Measurements from ENCODE around the gene KCNB1. TPM values are rescaled to one million over a fixed set of nuclear protein-coding genes. Genes with fewer than 3 reads are reported as not detected.

KCNB1 gene
- total and polyA plus RNA-seq, 2 donors (not counting 1 experiment from before 2014, with no cell fraction given): under 0.01 to 0.07 TPM

- Histone ChIP-seq H3K4me2 (ENCODE audit: extremely low read depth, insufficient read depth, low read length) (no peak overlapping the region), H3K9ac (ENCODE audit: insufficient read depth, low read length) (no peak overlapping the region), H3K36me3 (ENCODE audit: control insufficient read depth, insufficient read depth, low read length) (no peaks in the 10 kb centered on the region), H4K20me1 (ENCODE audit: control insufficient read depth, extremely low read depth, insufficient read depth, low read length) (no peaks in the 10 kb centered on the region), H2AFZ (ENCODE audit: low read length) (no peak overlapping the region), H3K27ac (ENCODE audit: insufficient read depth, low read length) (no peak overlapping the region), H3K27me3 (ENCODE audit: control insufficient read depth, insufficient read depth, low read length) (peaks cover 19% of the 10 kb centered on the region), H3K9me3 (ENCODE audit: control insufficient read depth, insufficient read depth, low read depth, low read length) (no peaks in the 10 kb centered on the region), H3K79me2 (ENCODE audit: control insufficient read depth, insufficient read depth, low read length) (no peaks in the 10 kb centered on the region), H3K4me3 (replicated peaks in 1 of 4; ENCODE audit: control extremely low read depth in 1 of 4, insufficient read depth in 1 of 4, low read depth in 3 of 4, low read length in 4 of 4) (no peak overlapping the region), H3K4me1 (ENCODE audit: control insufficient read depth, extremely low read depth, insufficient read depth, low read length) (no peaks in the 10 kb centered on the region)
- DNase-seq (ENCODE audit: low read depth in 2 of 2): no peak
- no peak for TF ChIP-seq EZH2 (IDR thresholded peaks at IDR 0.05; ENCODE audit: low read length, missing control alignments)
- TF ChIP-seq, protein P1, sequence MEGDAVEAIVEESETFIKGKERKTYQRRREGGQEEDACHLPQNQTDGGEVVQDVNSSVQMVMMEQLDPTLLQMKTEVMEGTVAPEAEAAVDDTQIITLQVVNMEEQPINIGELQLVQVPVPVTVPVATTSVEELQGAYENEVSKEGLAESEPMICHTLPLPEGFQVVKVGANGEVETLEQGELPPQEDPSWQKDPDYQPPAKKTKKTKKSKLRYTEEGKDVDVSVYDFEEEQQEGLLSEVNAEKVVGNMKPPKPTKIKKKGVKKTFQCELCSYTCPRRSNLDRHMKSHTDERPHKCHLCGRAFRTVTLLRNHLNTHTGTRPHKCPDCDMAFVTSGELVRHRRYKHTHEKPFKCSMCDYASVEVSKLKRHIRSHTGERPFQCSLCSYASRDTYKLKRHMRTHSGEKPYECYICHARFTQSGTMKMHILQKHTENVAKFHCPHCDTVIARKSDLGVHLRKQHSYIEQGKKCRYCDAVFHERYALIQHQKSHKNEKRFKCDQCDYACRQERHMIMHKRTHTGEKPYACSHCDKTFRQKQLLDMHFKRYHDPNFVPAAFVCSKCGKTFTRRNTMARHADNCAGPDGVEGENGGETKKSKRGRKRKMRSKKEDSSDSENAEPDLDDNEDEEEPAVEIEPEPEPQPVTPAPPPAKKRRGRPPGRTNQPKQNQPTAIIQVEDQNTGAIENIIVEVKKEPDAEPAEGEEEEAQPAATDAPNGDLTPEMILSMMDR (conservative IDR thresholded peaks at IDR 0.05 in 1 of 2, IDR thresholded peaks at IDR 0.05 in 1 of 2; ENCODE audit: low read depth in 1 of 2, low read length in 2 of 2): no peak
Measured at GRCh38 chr20:49392745-49393144, 89.7 kb downstream of the KCNB1 start.

DNA sequence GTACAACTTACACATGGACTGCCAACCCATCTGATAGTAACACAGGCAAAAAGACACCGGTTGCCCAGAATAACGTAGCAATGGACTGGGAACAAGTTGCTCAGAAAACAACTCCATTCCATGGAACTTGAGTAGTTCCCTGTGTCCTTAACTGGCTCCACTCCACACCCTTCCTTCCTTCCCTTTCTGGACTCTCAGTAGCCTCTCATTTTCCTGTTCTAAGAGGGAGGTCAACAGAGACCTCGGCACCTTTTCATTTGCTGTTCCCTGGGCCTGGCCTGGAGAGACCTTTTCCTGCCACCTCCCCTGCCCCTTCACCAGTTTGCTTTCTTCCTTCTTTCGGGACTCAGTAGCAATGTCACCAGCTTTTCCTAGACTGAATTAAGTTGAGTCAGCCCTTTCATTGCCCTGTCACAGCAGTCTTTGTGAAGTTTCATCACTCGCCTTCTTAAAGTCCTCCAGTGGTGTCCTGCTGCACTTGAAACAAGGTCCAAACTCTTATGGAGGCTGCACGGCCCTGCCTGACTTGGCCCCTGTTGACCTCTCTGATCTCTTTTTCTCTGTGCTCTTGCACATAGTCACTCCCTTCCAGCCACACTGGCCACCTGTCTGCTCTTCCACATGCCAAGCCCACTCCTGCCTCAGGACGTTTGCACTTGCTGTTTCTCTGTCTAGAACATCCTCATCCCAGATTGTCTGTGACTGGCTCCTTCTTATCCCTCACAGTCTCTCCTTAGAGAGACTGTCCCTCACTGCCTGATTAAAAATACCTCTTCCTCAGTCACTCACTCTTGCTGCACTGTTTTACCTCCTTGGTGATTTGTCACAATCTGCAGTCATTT lies 90.8 kb downstream of the KCNB1 start:
- Histone ChIP-seq H4K20me1 (ENCODE audit: control insufficient read depth, extremely low read depth, insufficient read depth, low read length) (no peaks in the 10 kb centered on the region), H3K27ac (ENCODE audit: insufficient read depth, low read length) (no peak overlapping the region), H3K9me3 (ENCODE audit: control insufficient read depth, insufficient read depth, low read depth, low read length) (no peaks in the 10 kb centered on the region), H3K9ac (ENCODE audit: insufficient read depth, low read length) (no peak overlapping the region), H3K4me3 (replicated peaks in 1 of 4; ENCODE audit: control extremely low read depth in 1 of 4, insufficient read depth in 1 of 4, low read depth in 3 of 4, low read length in 4 of 4) (no peak overlapping the region), H3K79me2 (ENCODE audit: control insufficient read depth, insufficient read depth, low read length) (no peaks in the 10 kb centered on the region), H3K4me1 (ENCODE audit: control insufficient read depth, extremely low read depth, insufficient read depth, low read length) (no peaks in the 10 kb centered on the region), H3K4me2 (ENCODE audit: extremely low read depth, insufficient read depth, low read length) (no peak overlapping the region), H2AFZ (ENCODE audit: low read length) (no peak overlapping the region), H3K36me3 (ENCODE audit: control insufficient read depth, insufficient read depth, low read length) (no peaks in the 10 kb centered on the region), H3K27me3 (ENCODE audit: control insufficient read depth, insufficient read depth, low read length) (peaks cover 19% of the 10 kb centered on the region)
- no peak for DNase-seq (ENCODE audit: low read depth in 2 of 2)
- TF ChIP-seq, protein P1 (conservative IDR thresholded peaks at IDR 0.05 in 1 of 2, IDR thresholded peaks at IDR 0.05 in 1 of 2; ENCODE audit: low read depth in 1 of 2, low read length in 2 of 2): no peak
- no peak for TF ChIP-seq EZH2 (IDR thresholded peaks at IDR 0.05; ENCODE audit: low read length, missing control alignments)

DNA sequence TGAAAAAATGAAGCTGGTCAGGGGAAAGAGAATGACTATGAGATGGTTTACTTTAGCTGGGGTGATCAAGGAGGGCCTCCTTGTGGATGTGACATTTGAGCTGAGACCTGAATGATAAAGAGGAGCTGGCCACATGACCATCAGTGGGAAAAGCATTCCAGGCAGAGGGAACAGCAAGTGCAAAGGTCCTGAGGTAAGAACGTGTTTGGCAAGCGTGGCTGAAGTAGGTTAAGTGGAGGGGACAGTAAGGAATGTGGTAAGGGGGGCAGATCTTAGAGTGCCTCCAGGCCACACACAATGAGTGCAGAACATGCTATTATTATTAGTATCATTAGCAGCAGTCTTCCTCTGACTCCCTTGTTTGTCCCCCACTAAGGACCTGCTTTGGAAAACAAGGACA lies 92.6 kb downstream of the KCNB1 start:
- no peaks in the 10 kb centered on the region for H4K20me1 ChIP-seq (ENCODE audit: control insufficient read depth, extremely low read depth, insufficient read depth, low read length)
- DNase-seq (ENCODE audit: low read depth in 2 of 2): no peak
- H3K9me3 ChIP-seq (ENCODE audit: control insufficient read depth, insufficient read depth, low read depth, low read length): no peaks in the 10 kb centered on the region
- H3K4me1 ChIP-seq (ENCODE audit: control insufficient read depth, extremely low read depth, insufficient read depth, low read length): no peaks in the 10 kb centered on the region
- H3K27me3 ChIP-seq (ENCODE audit: control insufficient read depth, insufficient read depth, low read length): peaks cover 17% of the 10 kb centered on the region
- no peak overlapping the region for H3K4me3 ChIP-seq (replicated peaks in 1 of 4; ENCODE audit: control extremely low read depth in 1 of 4, insufficient read depth in 1 of 4, low read depth in 3 of 4, low read length in 4 of 4)
- H3K79me2 ChIP-seq (ENCODE audit: control insufficient read depth, insufficient read depth, low read length): no peaks in the 10 kb centered on the region
- TF ChIP-seq, protein P1 (conservative IDR thresholded peaks at IDR 0.05 in 1 of 2, IDR thresholded peaks at IDR 0.05 in 1 of 2; ENCODE audit: low read depth in 1 of 2, low read length in 2 of 2): no peak
- TF ChIP-seq EZH2 (IDR thresholded peaks at IDR 0.05; ENCODE audit: low read length, missing control alignments): no peak
- H3K4me2 ChIP-seq (ENCODE audit: extremely low read depth, insufficient read depth, low read length): no peak overlapping the region
- H3K36me3 ChIP-seq (ENCODE audit: control insufficient read depth, insufficient read depth, low read length): no peaks in the 10 kb centered on the region
- no peak overlapping the region for H2AFZ ChIP-seq (ENCODE audit: low read length)
- no peak overlapping the region for H3K27ac ChIP-seq (ENCODE audit: insufficient read depth, low read length)
- H3K9ac ChIP-seq (ENCODE audit: insufficient read depth, low read length): no peak overlapping the region

Measured in fibroblast of lung (primary cell).